Lung (tissue), 12 donors: Measurements from ENCODE around the gene LIG3. TPM values are rescaled to one million over a fixed set of nuclear protein-coding genes. Genes with fewer than 3 reads are reported as not detected.
"Not testable (repeated sequence)": the region's sequence is repeated elsewhere in the genome, so short reads cannot be mapped to it uniquely, and the experiment has no call there.

Source experiments
- ATAC-seq: fragments of 200-7000 bp; cut with Tn5 transposase; one replicate; pipeline ENCODE4 v1.9.1; 2020; ENCODE audit warnings: moderate number of reproducible peaks; ENCODE audit not compliant: insufficient read depth, low FRiP score
- DNase-seq, 3 donors: peaks; one replicate each; pipeline ENCODE4 v3.0.0-alpha.2; 2013 to 2017
- H3K27ac ChIP-seq, 2 donors: one replicate each; pipeline ENCODE4 v1.5.1; 2013; ENCODE audit warnings: mild to moderate bottlenecking in 2 of 2, moderate library complexity in 2 of 2, control low read depth in 1 of 2, inconsistent platforms in 1 of 2, low read depth in 1 of 2, low read length in 1 of 2
- H3K27me3 ChIP-seq, 3 donors: one replicate each; pipeline ENCODE4 v1.5.1; 2013; ENCODE audit warnings: low read length in 2 of 3; ENCODE audit not compliant: control insufficient read depth in 3 of 3, insufficient read depth in 3 of 3
- H3K36me3 ChIP-seq, 4 donors: one replicate each; pipeline ENCODE4 v1.5.1; 2013; ENCODE audit warnings: low read length in 4 of 4, mild to moderate bottlenecking in 1 of 4, moderate library complexity in 1 of 4; ENCODE audit not compliant: control insufficient read depth in 4 of 4, insufficient read depth in 4 of 4
- H3K4me1 ChIP-seq, 5 donors: one replicate each; pipeline ENCODE4 v1.5.1; 2013; ENCODE audit warnings: low read length in 5 of 5, mild to moderate bottlenecking in 2 of 5, moderate library complexity in 1 of 5; ENCODE audit not compliant: control insufficient read depth in 5 of 5, insufficient read depth in 5 of 5
- H3K4me3 ChIP-seq: one replicate; pipeline ENCODE4 v1.5.1; 2013; ENCODE audit warnings: mild to moderate bottlenecking, control low read depth, moderate library complexity
- H3K9ac ChIP-seq, 2 donors: one replicate each; pipeline ENCODE4 v1.5.1; 2013; ENCODE audit warnings: low read length in 2 of 2, control low read depth in 1 of 2; ENCODE audit not compliant: insufficient read depth in 1 of 2
- H3K9me3 ChIP-seq, 4 donors: one replicate each; pipeline ENCODE4 v1.5.1; 2013; ENCODE audit warnings: low read length in 3 of 4, mild to moderate bottlenecking in 1 of 4, moderate library complexity in 1 of 4; ENCODE audit not compliant: control insufficient read depth in 4 of 4, insufficient read depth in 3 of 4
- CTCF ChIP-seq: IDR thresholded peaks from 2 replicates; pipeline ENCODE4 v1.5.1; 2012; ENCODE audit warnings: mild to moderate bottlenecking; ENCODE audit errors: control extremely low read depth, extremely low read depth
- WGBS, 2 donors: extraction: QIAGEN DNeasy Blood & Tissue Kit; methylation state at CpG; one replicate each; pipeline ENCODE4 v1.1.7; 2013; 5-methylcytosine and 5-hydroxymethylcytosine counted together
- polyA plus RNA-seq, 2 donors: library from polyadenylated mRNA; stranded (reverse); fragments of 200-250 nt; gene quantifications; one replicate each; pipeline ENCODE4 v1.2.1, GENCODE V29; 2013
- total RNA-seq, 2 donors: library from RNA; depleted of rRNA in 1 of 2; stranded (reverse); fragments of >200 nt in 1 of 2; gene quantifications; one replicate each; pipeline ENCODE4 v1.2.1, GENCODE V29; 2014 to 2021
- donor health status: control.
- donor health status: control.
- donor health status: Bipolar disorder and iron deficiency.
- donor health status: healthy.
- donor health status: DM: yes; HTN: yes; CAD: no.

The LIG3 gene
- total and polyA plus RNA-seq, 4 donors: 6.2 to 40.9 (median 26.1) TPM

DNA sequence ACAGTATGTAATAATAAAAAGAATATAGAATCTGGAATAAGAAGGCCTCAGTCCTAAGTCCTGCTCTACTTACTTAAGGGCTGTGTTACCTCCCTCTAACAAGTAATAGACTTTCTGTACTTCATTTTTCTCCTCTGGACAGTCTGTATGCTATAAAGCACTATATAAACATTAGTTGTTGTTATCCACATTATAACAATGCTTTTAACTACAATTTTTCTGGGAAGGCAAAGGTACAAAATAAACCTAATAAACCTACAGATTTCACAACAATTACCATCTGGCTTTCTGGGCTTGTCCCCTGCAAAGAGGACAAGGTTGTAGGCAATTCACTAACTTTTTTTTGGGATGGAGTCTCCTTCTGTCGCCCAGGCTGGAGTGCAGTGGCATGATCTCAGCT lies 50.5 kb downstream of the LIG3 start:
- H3K36me3 ChIP-seq: peaks cover 0 to 4% (median under 1%) of the 10 kb centered on the region in 4 donors
- no peaks in the 10 kb centered on the region for H3K4me1 ChIP-seq
- DNase-seq (no peak), ATAC-seq (no peak)
- H3K9me3 ChIP-seq: no peaks in the 10 kb centered on the region
- H3K27ac ChIP-seq: no peak overlapping the region
- H3K9ac ChIP-seq: no peak overlapping the region
- H3K27me3 ChIP-seq: no peaks in the 10 kb centered on the region
- H3K4me3 ChIP-seq: no peak overlapping the region
- no peak for TF ChIP-seq CTCF
- WGBS, 2 donors: 92% methylated on average over 1 of the region's 1 CpG

DNA sequence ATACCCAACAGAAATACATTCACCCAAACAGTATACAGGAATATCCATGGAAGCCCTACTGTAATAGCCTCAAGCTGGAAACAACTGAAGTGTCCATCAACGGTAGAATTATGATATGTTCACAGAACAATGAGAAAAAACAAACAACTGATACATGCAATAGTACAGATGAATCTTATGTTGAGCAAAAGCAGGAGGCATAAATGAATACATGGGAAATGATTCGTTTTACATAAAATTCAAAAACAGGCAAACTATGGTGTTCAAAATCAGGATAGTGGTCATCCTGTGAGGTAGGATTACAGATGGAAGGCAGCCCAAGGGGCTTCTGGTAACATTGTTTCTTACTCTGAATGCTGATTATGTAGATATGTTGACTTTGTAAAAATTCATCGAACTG lies 58.1 kb downstream of the LIG3 start:
- TF ChIP-seq CTCF: no peak
- WGBS, 2 donors: 90 to 92% methylated on average over 3 of the region's 3 CpGs
- no peaks in the 10 kb centered on the region for H3K9me3 ChIP-seq
- ATAC-seq (no peak), DNase-seq (no peak)
- H3K9ac ChIP-seq: no peak overlapping the region
- no peak overlapping the region for H3K27ac ChIP-seq
- no peak overlapping the region for H3K4me3 ChIP-seq
- peaks cover 0 to 2% (median 0%) of the 10 kb centered on the region in 5 donors for H3K4me1 ChIP-seq
- no peaks in the 10 kb centered on the region for H3K36me3 ChIP-seq
- H3K27me3 ChIP-seq: no peaks in the 10 kb centered on the region

DNA sequence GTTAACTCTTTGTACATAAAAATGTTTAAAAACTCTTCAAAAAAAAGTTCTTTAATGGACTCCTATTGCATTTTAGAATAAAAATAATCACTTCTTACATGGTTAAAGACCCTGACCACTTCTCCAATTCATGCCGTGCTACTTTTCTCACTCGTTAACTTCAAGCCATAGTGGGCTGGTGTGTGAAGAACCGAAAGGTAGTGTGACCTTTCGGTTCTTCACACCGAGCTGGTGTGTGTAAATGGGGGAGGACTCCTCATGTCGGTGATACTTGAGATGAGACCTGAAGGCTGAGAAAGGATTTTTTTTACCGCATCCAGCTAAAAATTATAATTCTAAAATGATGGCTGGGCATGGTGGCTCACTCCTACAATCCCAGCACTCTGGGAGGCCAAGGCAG lies 61.1 kb downstream of the LIG3 start:
- no peaks in the 10 kb centered on the region for H3K27me3 ChIP-seq
- H3K4me3 ChIP-seq: no peak overlapping the region
- peaks cover 0 to 2% (median 0%) of the 10 kb centered on the region in 5 donors for H3K4me1 ChIP-seq
- 94 to 95% methylated on average over 7 of the region's 7 CpGs for WGBS, 2 donors
- H3K9me3 ChIP-seq: no peaks in the 10 kb centered on the region
- no peak overlapping the region for H3K27ac ChIP-seq
- no peak overlapping the region for H3K9ac ChIP-seq
- no peak for DNase-seq
- no peak for TF ChIP-seq CTCF
- H3K36me3 ChIP-seq: no peaks in the 10 kb centered on the region
- ATAC-seq: no peak

DNA sequence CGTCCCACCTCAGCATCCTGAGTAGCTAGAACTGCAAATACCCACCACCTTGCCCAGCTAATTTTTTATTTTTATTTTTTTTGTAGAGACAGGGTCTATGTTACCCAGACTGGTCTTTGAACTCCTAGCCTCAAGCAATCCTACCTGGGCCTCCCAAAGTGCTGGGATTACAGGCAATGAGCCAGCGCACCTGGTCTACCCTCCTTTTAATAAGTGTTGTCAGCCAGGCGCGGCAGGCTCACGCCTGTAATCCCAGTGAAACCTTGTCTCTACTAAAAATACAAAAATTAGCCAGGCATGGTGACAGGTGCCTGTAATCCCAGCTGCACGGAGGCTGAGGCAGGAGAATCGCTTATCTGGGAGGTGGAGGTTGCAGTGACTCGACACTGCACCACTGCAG lies 63.9 kb downstream of the LIG3 start:
- Histone ChIP-seq H3K9ac (no peak overlapping the region), H3K27me3 (no peaks in the 10 kb centered on the region), H3K9me3 (no peaks in the 10 kb centered on the region), H3K27ac (no peak overlapping the region), H3K4me3 (no peak overlapping the region), H3K36me3 (no peaks in the 10 kb centered on the region), H3K4me1 (peaks cover 0 to 2% (median 0%) of the 10 kb centered on the region in 5 donors)
- DNase-seq: no peak
- 96 to 98% methylated on average over 8 of the region's 8 CpGs for WGBS, 2 donors
- ATAC-seq: no peak
- TF ChIP-seq CTCF: no peak

GRCh38 chr17:35045458-35045979 lies 65.2 kb downstream of the LIG3 start:
- 88 to 91% methylated on average over 13 of the region's 13 CpGs for WGBS, 2 donors
- H3K9me3 ChIP-seq, H3K9ac ChIP-seq, H3K4me1 ChIP-seq, H3K36me3 ChIP-seq, DNase-seq, ATAC-seq, H3K4me3 ChIP-seq, H3K27ac ChIP-seq, H3K27me3 ChIP-seq: not testable (repeated sequence)
